ENCODE results near the gene LTBP1. TPM values are rescaled to one million over a fixed set of nuclear protein-coding genes. Genes with fewer than 3 reads are reported as not detected.
"Not testable (repeated sequence)": the region's sequence is repeated elsewhere in the genome, so short reads cannot be mapped to it uniquely, and the experiment has no call there.

Gene LTBP1
- total RNA-seq, 1 donor from 2014 or later: 0.07 TPM

DNA sequence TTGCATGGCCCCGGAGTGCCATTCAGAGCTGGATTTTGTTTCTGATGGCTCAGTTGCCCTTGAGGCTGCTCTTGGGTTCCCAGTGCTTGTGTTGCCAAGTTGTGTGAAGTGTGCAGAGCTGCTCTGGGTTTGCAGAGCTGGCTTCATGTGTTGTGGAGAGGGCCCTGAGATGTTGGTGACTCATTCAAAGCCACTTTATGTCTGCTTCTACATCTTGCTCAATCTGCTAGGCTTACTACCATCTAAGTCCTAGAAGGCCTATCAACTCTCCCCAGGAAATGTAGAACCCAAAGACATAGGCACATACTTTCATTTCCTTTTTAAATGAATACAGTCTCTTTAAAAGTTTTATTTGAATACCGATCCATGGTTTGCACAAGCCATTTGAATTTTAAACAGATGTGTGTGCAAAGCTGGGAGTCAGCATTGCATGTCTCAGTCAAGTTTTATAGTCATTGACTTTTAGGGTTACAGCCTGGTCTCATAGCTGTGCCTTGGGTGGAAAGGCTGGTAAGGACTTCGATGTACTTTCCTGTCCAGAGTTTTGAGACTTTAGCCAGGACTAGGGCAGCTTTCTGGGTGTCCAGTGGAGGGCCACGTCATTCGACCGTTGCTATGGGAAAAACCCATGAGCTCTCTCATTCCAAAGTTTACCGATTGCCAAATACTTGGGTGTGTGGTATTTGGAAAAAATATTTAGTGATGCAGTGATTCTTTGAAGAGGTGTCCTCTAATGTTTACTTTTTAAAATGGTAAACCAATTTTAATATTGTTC is 105.0 kb downstream of the LTBP1 start:
- CTCF ChIA-PET: no interaction called here
- TF ChIP-seq, protein P1, sequence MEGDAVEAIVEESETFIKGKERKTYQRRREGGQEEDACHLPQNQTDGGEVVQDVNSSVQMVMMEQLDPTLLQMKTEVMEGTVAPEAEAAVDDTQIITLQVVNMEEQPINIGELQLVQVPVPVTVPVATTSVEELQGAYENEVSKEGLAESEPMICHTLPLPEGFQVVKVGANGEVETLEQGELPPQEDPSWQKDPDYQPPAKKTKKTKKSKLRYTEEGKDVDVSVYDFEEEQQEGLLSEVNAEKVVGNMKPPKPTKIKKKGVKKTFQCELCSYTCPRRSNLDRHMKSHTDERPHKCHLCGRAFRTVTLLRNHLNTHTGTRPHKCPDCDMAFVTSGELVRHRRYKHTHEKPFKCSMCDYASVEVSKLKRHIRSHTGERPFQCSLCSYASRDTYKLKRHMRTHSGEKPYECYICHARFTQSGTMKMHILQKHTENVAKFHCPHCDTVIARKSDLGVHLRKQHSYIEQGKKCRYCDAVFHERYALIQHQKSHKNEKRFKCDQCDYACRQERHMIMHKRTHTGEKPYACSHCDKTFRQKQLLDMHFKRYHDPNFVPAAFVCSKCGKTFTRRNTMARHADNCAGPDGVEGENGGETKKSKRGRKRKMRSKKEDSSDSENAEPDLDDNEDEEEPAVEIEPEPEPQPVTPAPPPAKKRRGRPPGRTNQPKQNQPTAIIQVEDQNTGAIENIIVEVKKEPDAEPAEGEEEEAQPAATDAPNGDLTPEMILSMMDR (IDR thresholded peaks at IDR 0.05): no peak
- H3K4me3 Mint-ChIP-seq: no peak overlapping the region
- no peak for ATAC-seq (ENCODE audit: low read depth)
- H3K27ac Mint-ChIP-seq: no peak overlapping the region
- intact Hi-C loops (cut with micrococcal nuclease): no loop called here
- no peaks in the 10 kb centered on the region for H3K4me1 Mint-ChIP-seq
- no peaks in the 10 kb centered on the region for H3K9me3 Mint-ChIP-seq
- peaks cover 1% of the 10 kb centered on the region for H3K27me3 Mint-ChIP-seq
- POLR2A ChIA-PET: no interaction called here
- DNase-seq: no peak
- H3K36me3 Mint-ChIP-seq (ENCODE audit: low read depth): no peaks in the 10 kb centered on the region

DNA sequence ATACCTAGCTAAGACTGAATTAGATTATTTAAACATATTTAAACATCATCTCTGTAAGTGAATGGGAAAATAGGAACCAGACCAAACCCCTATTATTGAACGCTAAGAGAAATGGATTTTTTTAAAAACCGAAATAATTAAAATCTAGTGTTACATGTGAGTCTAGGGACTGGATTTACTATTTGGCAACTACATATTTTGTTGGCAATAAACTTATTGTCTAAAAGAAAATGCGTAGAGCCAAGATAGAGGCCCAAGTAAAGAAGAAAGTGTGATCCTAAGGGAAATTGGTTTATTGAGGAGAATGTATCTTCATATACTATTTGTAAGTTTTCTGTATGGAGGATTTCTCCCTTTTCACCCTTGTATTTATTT is 105.6 kb downstream of the LTBP1 start:
- ATAC-seq (ENCODE audit: low read depth): no peak
- H3K36me3 Mint-ChIP-seq (ENCODE audit: low read depth): no peaks in the 10 kb centered on the region
- H3K27me3 Mint-ChIP-seq: peaks cover under 1% of the 10 kb centered on the region
- H3K27ac Mint-ChIP-seq: no peak overlapping the region
- H3K4me3 Mint-ChIP-seq: no peak overlapping the region
- TF ChIP-seq, protein P1 (IDR thresholded peaks at IDR 0.05): no peak
- no peaks in the 10 kb centered on the region for H3K9me3 Mint-ChIP-seq
- H3K4me1 Mint-ChIP-seq: no peaks in the 10 kb centered on the region
- DNase-seq: no peak
- POLR2A ChIA-PET: no interaction called here
- CTCF ChIA-PET: no interaction called here
- intact Hi-C loops (cut with micrococcal nuclease): no loop called here

DNA sequence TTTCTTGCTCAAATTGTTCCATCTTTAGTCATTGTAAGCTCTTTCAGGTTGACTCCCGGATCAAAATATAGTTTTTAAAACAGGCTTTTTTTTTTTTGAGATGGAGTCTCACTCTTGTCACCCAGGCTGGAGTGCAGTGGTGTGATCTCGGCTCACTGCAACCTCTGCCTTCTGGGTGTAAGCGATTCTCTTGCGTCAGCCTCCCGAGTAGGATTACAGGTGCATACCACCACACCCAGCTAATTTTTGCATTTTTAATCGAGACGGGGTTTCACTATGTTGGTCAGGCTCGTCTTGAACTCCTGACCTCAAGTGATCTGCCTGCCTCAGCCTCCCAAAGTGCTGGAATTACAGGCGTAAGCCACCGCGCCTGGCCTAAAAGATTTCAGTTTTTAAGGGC is 106.0 kb downstream of the LTBP1 start:
- POLR2A ChIA-PET, H3K27me3 Mint-ChIP-seq: not testable (repeated sequence)

DNA sequence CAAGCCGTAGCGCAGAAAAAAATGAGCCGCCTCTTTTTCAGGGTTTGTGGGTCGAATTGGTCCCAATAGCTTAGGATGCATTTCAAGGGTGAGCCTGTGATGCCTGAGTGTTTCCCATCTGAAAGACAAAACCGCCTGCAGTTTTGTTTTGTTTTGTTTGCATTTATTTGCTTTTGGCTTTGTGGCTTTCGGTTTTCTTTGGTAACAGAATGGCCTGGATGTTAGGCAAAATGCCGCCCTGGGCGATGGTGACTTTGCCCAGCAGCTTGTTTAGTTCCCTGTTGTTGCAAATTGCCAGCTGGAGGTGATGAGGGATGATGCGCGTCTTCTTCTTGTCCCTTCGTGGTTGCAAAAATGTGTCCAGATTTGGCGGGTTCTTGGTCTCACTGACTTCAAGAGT is 109.4 kb downstream of the LTBP1 start:
- ATAC-seq (ENCODE audit: low read depth) (no peak), DNase-seq (no peak)
- H3K4me1 Mint-ChIP-seq: no peaks in the 10 kb centered on the region
- POLR2A ChIA-PET: no interaction called here
- intact Hi-C loops (cut with micrococcal nuclease): no loop called here
- CTCF ChIA-PET: no interaction called here
- no peak overlapping the region for H3K27ac Mint-ChIP-seq
- H3K36me3 Mint-ChIP-seq (ENCODE audit: low read depth): no peaks in the 10 kb centered on the region
- H3K4me3 Mint-ChIP-seq: no peak overlapping the region
- TF ChIP-seq, protein P1 (IDR thresholded peaks at IDR 0.05): no peak
- H3K27me3 Mint-ChIP-seq: no peaks in the 10 kb centered on the region
- no peaks in the 10 kb centered on the region for H3K9me3 Mint-ChIP-seq

More for the DNA sequence above, 106.0 kb downstream of the LTBP1 start:
- H3K9me3 Mint-ChIP-seq; CTCF ChIA-PET; H3K27ac Mint-ChIP-seq; H3K4me3 Mint-ChIP-seq; H3K36me3 Mint-ChIP-seq (ENCODE audit: low read depth); intact Hi-C loops (cut with micrococcal nuclease); H3K4me1 Mint-ChIP-seq; DNase-seq; ATAC-seq (ENCODE audit: low read depth): not testable (repeated sequence)

DNA sequence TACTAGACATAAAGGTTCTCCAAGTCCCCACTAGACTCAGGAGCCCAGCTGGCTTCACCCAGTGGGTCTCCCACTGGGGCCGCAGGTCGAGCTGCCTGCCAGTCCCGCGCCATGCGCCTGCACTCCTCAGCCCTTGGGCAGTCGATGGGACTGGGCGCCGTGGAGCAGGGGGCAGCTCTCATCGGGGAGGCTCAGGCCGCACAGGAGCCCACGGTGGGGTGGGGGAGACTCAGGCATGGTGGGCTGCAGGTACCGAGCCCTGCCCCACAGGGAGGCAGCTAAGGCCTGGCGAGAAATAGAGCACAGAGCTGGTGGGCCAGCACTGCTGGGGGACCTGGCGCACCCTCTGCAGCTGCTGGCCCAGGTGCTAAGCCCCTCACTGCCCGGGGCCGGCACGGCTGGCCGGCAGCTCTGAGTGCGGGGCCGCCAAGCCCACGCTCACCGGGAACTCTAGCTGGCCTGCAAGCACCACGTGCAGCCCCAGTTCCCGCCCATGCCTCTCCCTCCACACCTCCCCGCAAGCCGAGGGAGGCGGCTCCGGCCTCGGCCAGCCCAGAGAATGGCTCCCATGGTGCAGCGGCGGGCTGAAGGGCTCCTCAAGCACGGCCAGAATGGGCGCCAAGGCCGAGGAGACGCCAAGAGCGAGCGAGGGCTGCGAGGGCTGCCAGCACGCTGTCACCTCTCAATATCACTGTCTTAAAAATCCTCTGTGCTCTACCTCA is 110.7 kb downstream of the LTBP1 start:
- H3K4me1 Mint-ChIP-seq; intact Hi-C loops (cut with micrococcal nuclease); POLR2A ChIA-PET; ATAC-seq (ENCODE audit: low read depth); H3K36me3 Mint-ChIP-seq (ENCODE audit: low read depth); DNase-seq; H3K27me3 Mint-ChIP-seq; H3K4me3 Mint-ChIP-seq; H3K27ac Mint-ChIP-seq; CTCF ChIA-PET; H3K9me3 Mint-ChIP-seq: not testable (repeated sequence)

DNA sequence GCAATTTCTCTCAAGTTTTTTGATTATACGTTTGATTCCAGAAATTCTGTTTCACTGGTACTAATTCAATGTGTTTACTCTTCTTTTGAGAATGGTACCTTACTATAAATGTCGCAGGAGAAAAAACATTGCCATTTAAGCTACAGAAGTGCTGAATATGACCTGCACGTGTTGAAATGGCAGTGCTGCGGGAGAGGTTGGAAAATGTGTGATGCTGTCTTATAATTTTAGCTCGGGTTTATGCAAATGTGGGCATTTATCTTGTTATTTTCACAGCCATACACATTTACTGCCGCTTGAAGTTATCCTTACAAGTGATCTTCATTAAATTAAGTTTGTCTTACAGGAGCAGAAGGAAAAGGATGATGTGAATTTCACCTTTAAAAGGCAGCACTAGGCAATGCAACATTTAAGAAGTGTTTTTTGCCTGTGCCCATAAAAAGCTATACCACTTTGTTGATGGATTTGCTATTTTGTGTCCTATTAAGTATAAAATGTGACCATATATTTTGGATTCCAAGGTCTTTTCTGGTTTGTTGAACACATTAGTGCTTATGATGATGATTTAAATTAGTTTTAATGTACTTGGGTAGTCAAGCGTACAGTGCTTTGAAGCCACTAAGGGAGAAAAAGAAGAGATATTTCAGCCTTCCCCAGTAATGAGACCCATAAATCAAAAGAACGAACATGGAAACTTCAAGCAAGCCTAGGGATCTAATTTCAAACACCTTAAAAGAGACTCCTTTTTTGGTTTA is 112.1 kb downstream of the LTBP1 start:
- H3K27ac Mint-ChIP-seq: no peak overlapping the region
- CTCF ChIA-PET: no interaction called here
- H3K4me3 Mint-ChIP-seq: no peak overlapping the region
- intact Hi-C loops (cut with micrococcal nuclease): no loop called here
- TF ChIP-seq, protein P1 (IDR thresholded peaks at IDR 0.05): no peak
- POLR2A ChIA-PET: no interaction called here
- no peaks in the 10 kb centered on the region for H3K27me3 Mint-ChIP-seq
- H3K36me3 Mint-ChIP-seq (ENCODE audit: low read depth): no peaks in the 10 kb centered on the region
- DNase-seq: no peak
- no peaks in the 10 kb centered on the region for H3K9me3 Mint-ChIP-seq
- no peaks in the 10 kb centered on the region for H3K4me1 Mint-ChIP-seq
- no peak for ATAC-seq (ENCODE audit: low read depth)

Data from activated B cell treated with CpG ODN at 0.5 μM for 24 hours (primary cell).